ENCODE measurements around the gene TUBGCP3. TPM values are rescaled to one million over a fixed set of nuclear protein-coding genes. Genes with fewer than 3 reads are reported as not detected.
A peak's percentile ranks its signal among the peaks of the same experiment; 100 is the strongest.

The TUBGCP3 gene
- total RNA-seq, 1 donor = 17.0 TPM

GRCh38 chr13:112454648-112455334, 133.2 kb downstream of the TUBGCP3 start:
- Histone ChIP-seq H3K36me3 (ENCODE audit: insufficient read depth, low read length) (no peaks in the 10 kb centered on the region), H3K4me3 (ENCODE audit: insufficient read depth, low read length) (no peak overlapping the region), H3K4me2 (ENCODE audit: insufficient read depth, low read length) (no peak overlapping the region), H2AFZ (ENCODE audit: low read length) (no peak overlapping the region), H3K27me3 (ENCODE audit: insufficient read depth, low read length) (no peaks in the 10 kb centered on the region), H3K79me2 (ENCODE audit: insufficient read depth, low read length) (no peaks in the 10 kb centered on the region), H3K27ac (ENCODE audit: low read depth, low read length) (no peak overlapping the region), H3K4me1 (ENCODE audit: insufficient read depth, low read length) (no peaks in the 10 kb centered on the region), H4K20me1 (ENCODE audit: insufficient read depth, low read length) (no peaks in the 10 kb centered on the region), H3K9me3 (ENCODE audit: low read depth, low read length) (no peaks in the 10 kb centered on the region)
- DNase-seq (ENCODE audit: insufficient read length, low spot score, missing footprints) = peak; percentile 38
- no peak for TF ChIP-seq CTCF (IDR thresholded peaks at IDR 0.05; ENCODE audit: extremely low read depth, low read depth, low read length)

GRCh38 chr13:112453874-112454647, 133.9 kb downstream of the TUBGCP3 start:
- H2AFZ ChIP-seq (ENCODE audit: low read length) = no peak overlapping the region
- no peaks in the 10 kb centered on the region for H3K27me3 ChIP-seq (ENCODE audit: insufficient read depth, low read length)
- H3K4me3 ChIP-seq (ENCODE audit: insufficient read depth, low read length) = no peak overlapping the region
- peak; percentile 52 for DNase-seq (ENCODE audit: insufficient read length, low spot score, missing footprints)
- no peaks in the 10 kb centered on the region for H4K20me1 ChIP-seq (ENCODE audit: insufficient read depth, low read length)
- H3K79me2 ChIP-seq (ENCODE audit: insufficient read depth, low read length) = no peaks in the 10 kb centered on the region
- no peak overlapping the region for H3K4me2 ChIP-seq (ENCODE audit: insufficient read depth, low read length)
- H3K36me3 ChIP-seq (ENCODE audit: insufficient read depth, low read length) = no peaks in the 10 kb centered on the region
- no peaks in the 10 kb centered on the region for H3K9me3 ChIP-seq (ENCODE audit: low read depth, low read length)
- no peak for TF ChIP-seq CTCF (IDR thresholded peaks at IDR 0.05; ENCODE audit: extremely low read depth, low read depth, low read length)
- H3K27ac ChIP-seq (ENCODE audit: low read depth, low read length) = no peak overlapping the region
- H3K4me1 ChIP-seq (ENCODE audit: insufficient read depth, low read length) = no peaks in the 10 kb centered on the region

- Histone ChIP-seq H3K36me3 (ENCODE audit: insufficient read depth, low read length) (no peaks in the 10 kb centered on the region), H3K79me2 (ENCODE audit: insufficient read depth, low read length) (no peaks in the 10 kb centered on the region), H3K4me3 (ENCODE audit: insufficient read depth, low read length) (no peak overlapping the region), H3K27me3 (ENCODE audit: insufficient read depth, low read length) (no peaks in the 10 kb centered on the region), H3K27ac (ENCODE audit: low read depth, low read length) (no peak overlapping the region), H3K9me3 (ENCODE audit: low read depth, low read length) (no peaks in the 10 kb centered on the region), H3K4me1 (ENCODE audit: insufficient read depth, low read length) (no peaks in the 10 kb centered on the region), H2AFZ (ENCODE audit: low read length) (no peak overlapping the region), H4K20me1 (ENCODE audit: insufficient read depth, low read length) (no peaks in the 10 kb centered on the region), H3K4me2 (ENCODE audit: insufficient read depth, low read length) (no peak overlapping the region)
- no peak for TF ChIP-seq CTCF (IDR thresholded peaks at IDR 0.05; ENCODE audit: extremely low read depth, low read depth, low read length)
- DNase-seq (ENCODE audit: insufficient read length, low spot score, missing footprints) = peak; percentile 73
Measured at GRCh38 chr13:112453207-112453829, 134.6 kb downstream of the TUBGCP3 start.

Data from osteoblast (primary cell).